ENCODE results near the gene RAB5IF.

DNA sequence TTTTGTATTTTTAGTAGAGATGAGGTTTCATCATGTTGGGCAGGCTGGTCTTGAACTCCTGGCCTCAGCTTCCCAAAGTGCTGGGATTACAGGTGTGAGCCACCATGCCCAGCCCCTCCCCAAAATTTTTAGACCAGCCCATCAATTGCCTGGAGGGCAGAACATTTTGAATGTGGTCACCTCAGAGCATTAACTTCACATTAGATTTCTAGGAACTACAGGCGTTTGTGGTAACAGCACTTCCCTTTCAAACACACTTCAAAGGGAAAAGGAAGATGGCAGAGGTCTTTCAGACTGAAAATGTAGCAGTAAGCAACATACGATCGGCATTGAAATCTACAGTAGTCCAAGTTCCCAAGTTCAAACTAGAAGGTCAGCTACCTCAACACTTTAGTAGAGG, 52.7 kb downstream of the RAB5IF start:
- TF ChIP-seq, protein P1, sequence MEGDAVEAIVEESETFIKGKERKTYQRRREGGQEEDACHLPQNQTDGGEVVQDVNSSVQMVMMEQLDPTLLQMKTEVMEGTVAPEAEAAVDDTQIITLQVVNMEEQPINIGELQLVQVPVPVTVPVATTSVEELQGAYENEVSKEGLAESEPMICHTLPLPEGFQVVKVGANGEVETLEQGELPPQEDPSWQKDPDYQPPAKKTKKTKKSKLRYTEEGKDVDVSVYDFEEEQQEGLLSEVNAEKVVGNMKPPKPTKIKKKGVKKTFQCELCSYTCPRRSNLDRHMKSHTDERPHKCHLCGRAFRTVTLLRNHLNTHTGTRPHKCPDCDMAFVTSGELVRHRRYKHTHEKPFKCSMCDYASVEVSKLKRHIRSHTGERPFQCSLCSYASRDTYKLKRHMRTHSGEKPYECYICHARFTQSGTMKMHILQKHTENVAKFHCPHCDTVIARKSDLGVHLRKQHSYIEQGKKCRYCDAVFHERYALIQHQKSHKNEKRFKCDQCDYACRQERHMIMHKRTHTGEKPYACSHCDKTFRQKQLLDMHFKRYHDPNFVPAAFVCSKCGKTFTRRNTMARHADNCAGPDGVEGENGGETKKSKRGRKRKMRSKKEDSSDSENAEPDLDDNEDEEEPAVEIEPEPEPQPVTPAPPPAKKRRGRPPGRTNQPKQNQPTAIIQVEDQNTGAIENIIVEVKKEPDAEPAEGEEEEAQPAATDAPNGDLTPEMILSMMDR (IDR thresholded peaks at IDR 0.05; ENCODE audit: borderline replicate concordance, extremely low read depth, low read length, poor library complexity, severe bottlenecking) = no peak
- TF ChIP-seq EZH2 (IDR thresholded peaks at IDR 0.05; ENCODE audit: borderline replicate concordance, low read depth, low read length, severe bottlenecking) = no peak
